AG04450 (cell line): ENCODE results near the gene GSAP. TPM values are rescaled to one million over a fixed set of nuclear protein-coding genes. Genes with fewer than 3 reads are reported as not detected.

Experiments used
- CTCF ChIA-PET: fragments of 300-600, 350-600 bp; formaldehyde crosslinking; extraction: SDS; loops from one replicate; lab custom pipeline; 2022; ENCODE audit warnings: antibody characterized with exemption, inconsistent platforms; lab: Charles Lee
- POLR2A ChIA-PET: fragments of 350-600 bp; formaldehyde crosslinking; extraction: SDS; loops from one replicate; lab custom pipeline; 2021; ENCODE audit warnings: antibody characterized with exemption, inconsistent platforms; lab: Yijun Ruan, JAX
- DNase-seq: peaks from one replicate; pipeline ENCODE4 v3.0.0-alpha.2; 2011; ENCODE audit warnings: low read depth, low spot score
- H3K27ac ChIP-seq: one replicate; pipeline ENCODE4 v1.5.1; 2012; ENCODE audit warnings: low read depth, low read length, control low read depth
- H3K27me3 ChIP-seq: one replicate; pipeline ENCODE4 v1.6.0; 2012; ENCODE audit warnings: low read length; ENCODE audit not compliant: control insufficient read depth, insufficient read depth
- H3K4me3 ChIP-seq: 2 replicates; pipeline ENCODE4 v1.5.1; 2011; ENCODE audit warnings: mild to moderate bottlenecking, low read depth, low read length, control low read depth
- H3K9me3 ChIP-seq: 2 replicates; pipeline ENCODE4 v1.5.1; 2012; ENCODE audit warnings: low read length; ENCODE audit not compliant: control insufficient read depth, insufficient read depth
- polyA plus RNA-seq: library from polyadenylated mRNA; depleted of rRNA; stranded (reverse); fragments of >200 nt; gene quantifications from 2 replicates; pipeline ENCODE4 v1.2.3, GENCODE V29; 2011
- TF ChIP-seq, protein P1 (sequence below): IDR thresholded peaks from 2 replicates; pipeline ENCODE4 v1.5.1; 2011; ENCODE audit warnings: low read depth, low read length, control low read depth, inconsistent platforms

Gene GSAP
- polyA plus RNA-seq, 1 experiment = 8.9 TPM

DNA sequence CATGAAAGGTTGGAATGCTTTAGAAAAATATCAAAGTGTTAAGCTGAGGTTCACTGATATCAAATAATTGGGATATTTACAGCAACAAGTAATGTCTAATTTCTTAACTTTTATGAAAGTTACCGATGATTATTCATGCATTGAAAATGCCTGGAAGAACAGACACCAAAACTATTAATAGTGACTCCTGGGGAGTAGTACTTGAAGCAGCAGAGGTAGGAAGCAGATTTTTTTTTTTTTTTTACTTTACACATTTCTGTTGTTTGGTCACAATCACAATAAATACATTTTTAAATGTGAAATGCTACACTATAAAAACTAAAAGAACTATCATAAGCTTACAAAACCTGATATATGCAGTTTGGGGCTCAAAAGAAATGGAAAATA lies 146.1 kb downstream of the GSAP start:
- POLR2A ChIA-PET = no interaction called here
- Histone ChIP-seq H3K4me3 (no peak overlapping the region), H3K27ac (no peak overlapping the region), H3K27me3 (no peaks in the 10 kb centered on the region), H3K9me3 (no peaks in the 10 kb centered on the region)
- TF ChIP-seq, protein P1, sequence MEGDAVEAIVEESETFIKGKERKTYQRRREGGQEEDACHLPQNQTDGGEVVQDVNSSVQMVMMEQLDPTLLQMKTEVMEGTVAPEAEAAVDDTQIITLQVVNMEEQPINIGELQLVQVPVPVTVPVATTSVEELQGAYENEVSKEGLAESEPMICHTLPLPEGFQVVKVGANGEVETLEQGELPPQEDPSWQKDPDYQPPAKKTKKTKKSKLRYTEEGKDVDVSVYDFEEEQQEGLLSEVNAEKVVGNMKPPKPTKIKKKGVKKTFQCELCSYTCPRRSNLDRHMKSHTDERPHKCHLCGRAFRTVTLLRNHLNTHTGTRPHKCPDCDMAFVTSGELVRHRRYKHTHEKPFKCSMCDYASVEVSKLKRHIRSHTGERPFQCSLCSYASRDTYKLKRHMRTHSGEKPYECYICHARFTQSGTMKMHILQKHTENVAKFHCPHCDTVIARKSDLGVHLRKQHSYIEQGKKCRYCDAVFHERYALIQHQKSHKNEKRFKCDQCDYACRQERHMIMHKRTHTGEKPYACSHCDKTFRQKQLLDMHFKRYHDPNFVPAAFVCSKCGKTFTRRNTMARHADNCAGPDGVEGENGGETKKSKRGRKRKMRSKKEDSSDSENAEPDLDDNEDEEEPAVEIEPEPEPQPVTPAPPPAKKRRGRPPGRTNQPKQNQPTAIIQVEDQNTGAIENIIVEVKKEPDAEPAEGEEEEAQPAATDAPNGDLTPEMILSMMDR = no peak
- no peak for DNase-seq
- CTCF ChIA-PET = interaction anchor here (7.2 kb wide), 1 partner anchor 22 kb away, joined by 54 read pairs; no protein-coding TSS in a partner anchor

DNA sequence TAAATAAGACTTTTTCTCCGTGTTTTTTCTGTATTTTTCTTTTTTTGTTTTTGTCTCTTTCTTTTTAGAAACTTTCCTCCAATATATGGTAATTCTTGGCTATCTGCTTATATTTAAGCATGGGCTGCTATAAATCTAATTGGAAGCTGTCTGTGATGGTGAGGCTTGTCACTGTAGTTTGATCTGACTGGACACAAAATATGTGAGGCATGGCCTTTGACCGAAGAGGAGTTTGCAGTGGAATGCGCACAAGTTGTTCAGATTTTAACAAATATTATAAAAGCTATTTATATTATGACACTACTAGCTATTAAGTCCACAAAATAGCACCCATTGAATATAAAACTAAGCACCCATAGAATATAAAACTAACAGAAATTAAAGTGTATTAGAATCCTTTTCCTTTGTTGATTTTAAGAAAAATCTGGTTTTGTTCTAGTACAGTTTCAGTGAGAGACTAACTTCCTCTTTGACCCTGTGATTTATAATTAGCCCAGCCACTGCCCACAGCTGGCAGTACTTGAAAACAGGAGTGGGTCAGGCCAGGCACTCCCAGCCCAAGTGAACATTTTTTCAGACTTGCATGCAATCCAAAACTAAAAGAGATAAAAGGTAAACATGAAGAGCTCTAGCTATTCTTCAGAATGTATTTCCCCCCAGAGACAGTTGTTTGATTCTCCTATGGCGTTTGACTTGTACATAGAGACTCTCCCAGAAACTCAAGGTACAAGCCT lies 146.6 kb downstream of the GSAP start:
- no peak for DNase-seq
- Histone ChIP-seq H3K27ac (no peak overlapping the region), H3K9me3 (no peaks in the 10 kb centered on the region), H3K27me3 (no peaks in the 10 kb centered on the region), H3K4me3 (no peak overlapping the region)
- TF ChIP-seq, protein P1 = no peak
- ChIA-PET CTCF (interaction anchor here (7.2 kb wide), 1 partner anchor 21 kb away, joined by 54 read pairs; no protein-coding TSS in a partner anchor), POLR2A (no interaction called here)

DNA sequence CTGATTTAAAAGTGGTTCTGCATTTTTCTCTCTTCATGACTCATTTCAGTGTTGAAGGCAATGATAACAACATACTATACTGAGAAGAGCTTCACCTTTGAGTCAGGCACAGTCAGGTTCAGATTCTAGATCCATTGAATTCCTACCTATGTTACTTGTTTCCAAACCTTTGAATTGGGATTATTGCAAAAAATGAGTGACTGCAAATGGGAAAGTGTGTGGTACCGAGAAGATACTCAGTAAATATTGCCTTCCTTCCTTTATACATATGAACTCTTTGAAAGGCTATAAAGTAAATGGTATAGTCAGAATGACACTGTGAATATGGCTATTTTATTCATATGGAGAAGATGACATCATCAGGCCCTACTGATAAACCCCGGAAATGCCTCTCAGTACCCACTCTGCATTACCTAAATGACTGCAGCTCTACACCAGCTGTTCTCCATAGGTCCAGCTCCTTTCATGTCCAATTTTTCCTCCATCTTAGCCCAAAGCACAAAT lies 149.8 kb downstream of the GSAP start:
- Histone ChIP-seq H3K27me3 (no peaks in the 10 kb centered on the region), H3K9me3 (no peaks in the 10 kb centered on the region; the same call in 1 of the 2 replicates), H3K4me3 (no peak overlapping the region), H3K27ac (no peak overlapping the region)
- CTCF ChIA-PET = interaction anchor here (1.6 to 2.7 kb wide), 2 partner anchors 19 to 65 kb away, joined by 3 to 9 read pairs; no protein-coding TSS in a partner anchor
- POLR2A ChIA-PET = no interaction called here
- no peak for DNase-seq
- TF ChIP-seq, protein P1 = no peak

DNA sequence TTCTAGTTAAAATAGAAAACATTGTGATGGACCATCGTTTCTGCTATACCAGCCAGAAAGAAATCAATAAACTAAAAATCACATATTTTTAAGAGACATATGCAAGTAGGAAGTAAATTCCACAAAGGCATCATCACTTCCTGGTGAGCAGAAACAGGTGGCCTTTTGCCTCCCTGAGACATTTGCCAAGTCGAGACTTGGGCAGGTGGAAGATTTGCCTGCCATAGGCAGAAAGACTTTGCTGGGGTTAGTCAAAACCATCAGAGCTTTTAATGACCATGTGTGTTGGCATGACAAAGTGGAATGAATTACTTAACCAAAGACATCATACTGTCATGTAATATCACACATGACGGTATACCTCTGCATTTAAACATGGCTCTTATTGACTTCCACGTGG lies 150.5 kb downstream of the GSAP start:
- TF ChIP-seq, protein P1 = no peak
- ChIA-PET CTCF (interaction anchor here (1.6 kb wide), 1 partner anchor 66 kb away, joined by 3 read pairs; no protein-coding TSS in a partner anchor), POLR2A (no interaction called here)
- H3K9me3 ChIP-seq = no peaks in the 10 kb centered on the region; the same call in 1 of the 2 replicates
- no peak overlapping the region for H3K4me3 ChIP-seq
- no peaks in the 10 kb centered on the region for H3K27me3 ChIP-seq
- DNase-seq = no peak
- no peak overlapping the region for H3K27ac ChIP-seq

DNA sequence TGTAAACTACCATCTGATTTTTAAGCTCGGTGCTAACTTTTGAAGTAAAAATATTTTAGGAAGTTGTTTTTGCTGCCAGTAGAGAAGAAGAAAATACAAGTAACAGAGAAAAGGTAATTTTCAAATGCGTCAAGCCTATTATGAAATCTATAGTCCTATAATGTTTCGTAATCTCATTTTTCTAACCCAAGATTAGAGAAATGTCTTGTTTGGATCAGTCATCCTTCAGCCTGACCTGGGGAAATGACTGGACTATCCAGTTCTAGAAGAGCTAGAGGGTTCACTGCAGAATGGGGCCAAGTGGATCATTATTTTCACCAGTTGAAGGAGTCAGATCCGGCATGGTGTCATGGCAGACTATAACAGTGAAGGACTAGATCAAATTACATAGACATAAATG lies 153.8 kb downstream of the GSAP start:
- no peak overlapping the region for H3K27ac ChIP-seq
- TF ChIP-seq, protein P1 = no peak
- DNase-seq = no peak
- no peaks in the 10 kb centered on the region; the same call in 1 of the 2 replicates for H3K9me3 ChIP-seq
- ChIA-PET POLR2A (no interaction called here), CTCF (no interaction called here)
- H3K4me3 ChIP-seq = no peak overlapping the region
- H3K27me3 ChIP-seq = no peaks in the 10 kb centered on the region
